HCT116 (cell line): ENCODE results near the gene PCED1A.

Experiments used
- EGR1 ChIP-seq: IDR thresholded peaks from 2 replicates; pipeline ENCODE4 v1.6.1; 2012; ENCODE audit warnings: low read depth
- EZH2 ChIP-seq: fragments of 200-600 bp; sonication (generic); IDR thresholded peaks from 2 replicates; pipeline ENCODE4 v1.6.1; 2017; ENCODE audit warnings: antibody characterized with exemption, mixed run types
- POLR2A ChIP-seq: IDR thresholded peaks from 2 replicates; pipeline ENCODE4 v1.7.0; 2011; ENCODE audit warnings: borderline replicate concordance; ENCODE audit not compliant: insufficient read depth, insufficient read length; ENCODE audit errors: extremely low read depth
- POLR2AphosphoS5 ChIP-seq: IDR thresholded peaks from 2 replicates; pipeline ENCODE4 v1.6.1; 2011; ENCODE audit warnings: mild to moderate bottlenecking, low read depth, low read length, moderate library complexity
- SP1 ChIP-seq: IDR thresholded peaks from 2 replicates; pipeline ENCODE4 v1.6.1; 2012; ENCODE audit warnings: low read depth
- YY1 ChIP-seq: IDR thresholded peaks from 2 replicates; pipeline ENCODE4 v1.6.1; 2011; ENCODE audit warnings: low read length, low read depth, moderate library complexity, mild to moderate bottlenecking; ENCODE audit not compliant: insufficient replicate concordance; ENCODE audit errors: extremely low read depth
- TF ChIP-seq, protein P1 (sequence below), 3 experiments: fragments of 200-600 bp in 1 of 3; sonication (generic) in 1 of 3; IDR thresholded peaks in 2 of 3; conservative IDR thresholded peaks in 1 of 3; 2 replicates each; pipeline ENCODE4 v1.5.1; 2012 to 2017; ENCODE audit warnings: low read depth in 2 of 3, low read length in 2 of 3, antibody characterized with exemption in 1 of 3, borderline replicate concordance in 1 of 3, control low read depth in 1 of 3, mild to moderate bottlenecking in 1 of 3, mixed read lengths in 1 of 3, mixed run types in 1 of 3, moderate library complexity in 1 of 3; ENCODE audit not compliant: insufficient read depth in 1 of 3
- TF ChIP-seq, protein P2 (sequence below): IDR thresholded peaks from 2 replicates; pipeline ENCODE4 v1.6.1; 2012
- TF ChIP-seq, protein P3 (sequence below): IDR thresholded peaks from 2 replicates; pipeline ENCODE4 v1.6.1; 2012

DNA sequence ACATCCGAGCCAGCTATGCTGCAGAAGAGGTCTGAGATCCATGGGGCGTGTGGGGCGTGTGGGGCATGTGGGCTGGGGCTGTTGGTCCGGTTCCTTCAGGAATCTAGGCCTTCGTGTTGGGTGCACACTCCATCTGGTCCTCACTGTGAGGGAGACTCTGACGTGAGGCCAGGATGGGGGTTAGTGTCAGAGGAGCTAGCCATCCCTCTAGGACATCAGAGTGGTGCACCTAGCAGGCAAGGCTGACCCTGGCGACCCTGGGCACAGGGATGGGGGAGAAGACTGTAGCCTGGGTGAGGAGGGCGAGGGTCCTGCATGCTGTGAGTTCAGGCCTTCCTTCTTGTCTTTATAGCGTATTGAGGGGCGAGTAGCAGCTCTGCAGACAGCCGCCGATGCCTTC is 24.2 kb upstream of the PCED1A start:
- TF ChIP-seq SP1 (no peak), POLR2A (no peak), EZH2 (no peak), POLR2AphosphoS5 (no peak), YY1 (no peak), EGR1 (no peak)
- TF ChIP-seq, protein P1, sequence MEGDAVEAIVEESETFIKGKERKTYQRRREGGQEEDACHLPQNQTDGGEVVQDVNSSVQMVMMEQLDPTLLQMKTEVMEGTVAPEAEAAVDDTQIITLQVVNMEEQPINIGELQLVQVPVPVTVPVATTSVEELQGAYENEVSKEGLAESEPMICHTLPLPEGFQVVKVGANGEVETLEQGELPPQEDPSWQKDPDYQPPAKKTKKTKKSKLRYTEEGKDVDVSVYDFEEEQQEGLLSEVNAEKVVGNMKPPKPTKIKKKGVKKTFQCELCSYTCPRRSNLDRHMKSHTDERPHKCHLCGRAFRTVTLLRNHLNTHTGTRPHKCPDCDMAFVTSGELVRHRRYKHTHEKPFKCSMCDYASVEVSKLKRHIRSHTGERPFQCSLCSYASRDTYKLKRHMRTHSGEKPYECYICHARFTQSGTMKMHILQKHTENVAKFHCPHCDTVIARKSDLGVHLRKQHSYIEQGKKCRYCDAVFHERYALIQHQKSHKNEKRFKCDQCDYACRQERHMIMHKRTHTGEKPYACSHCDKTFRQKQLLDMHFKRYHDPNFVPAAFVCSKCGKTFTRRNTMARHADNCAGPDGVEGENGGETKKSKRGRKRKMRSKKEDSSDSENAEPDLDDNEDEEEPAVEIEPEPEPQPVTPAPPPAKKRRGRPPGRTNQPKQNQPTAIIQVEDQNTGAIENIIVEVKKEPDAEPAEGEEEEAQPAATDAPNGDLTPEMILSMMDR (IDR thresholded peaks at IDR 0.05 in 2 of 3, conservative IDR thresholded peaks at IDR 0.05 in 1 of 3; ENCODE audit: borderline replicate concordance in 1 of 3, insufficient read depth in 1 of 3, low read depth in 2 of 3, low read length in 2 of 3) = no peak
- TF ChIP-seq, protein P2, sequence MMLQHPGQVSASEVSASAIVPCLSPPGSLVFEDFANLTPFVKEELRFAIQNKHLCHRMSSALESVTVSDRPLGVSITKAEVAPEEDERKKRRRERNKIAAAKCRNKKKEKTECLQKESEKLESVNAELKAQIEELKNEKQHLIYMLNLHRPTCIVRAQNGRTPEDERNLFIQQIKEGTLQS = no peak
- TF ChIP-seq, protein P3, sequence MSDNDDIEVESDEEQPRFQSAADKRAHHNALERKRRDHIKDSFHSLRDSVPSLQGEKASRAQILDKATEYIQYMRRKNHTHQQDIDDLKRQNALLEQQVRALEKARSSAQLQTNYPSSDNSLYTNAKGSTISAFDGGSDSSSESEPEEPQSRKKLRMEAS = no peak
